ENCODE measurements around the gene OXSR1.
"Not testable (repeated sequence)": the region's sequence is repeated elsewhere in the genome, so short reads cannot be mapped to it uniquely, and the experiment has no call there.

Gene OXSR1

GRCh38 chr3:38167591-38167990 lies 2.3 kb downstream of the OXSR1 start:
- no peak for DNase-seq (ENCODE audit: low read depth)

GRCh38 chr3:38168151-38169026 lies 3.1 kb downstream of the OXSR1 start:
- DNase-seq (ENCODE audit: low read depth), result no peak

GRCh38 chr3:38169027-38169317 lies 3.6 kb downstream of the OXSR1 start:
- no peak for DNase-seq (ENCODE audit: low read depth)

- no peak for DNase-seq (ENCODE audit: low read depth)
These were observed 5.4 kb downstream of the OXSR1 start for GRCh38 chr3:38170722-38171121.

DNA sequence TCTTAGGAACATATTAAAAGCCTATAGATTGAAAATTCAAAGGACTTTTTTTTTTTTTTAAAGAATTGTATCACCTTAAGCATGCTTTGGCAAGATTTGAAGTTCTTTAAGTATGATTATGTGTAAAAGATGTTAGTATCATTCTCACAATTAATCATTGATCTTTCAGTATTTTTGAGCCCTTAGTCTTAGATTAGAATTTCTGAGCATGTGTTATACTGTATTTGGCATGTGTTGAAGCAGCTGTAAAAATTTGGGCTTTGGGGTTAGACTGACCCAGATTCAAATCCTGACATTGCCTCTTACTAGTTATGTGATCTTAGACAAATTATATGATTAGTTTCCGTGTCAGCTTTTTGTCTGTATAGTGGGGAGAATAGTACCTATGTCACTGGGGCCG lies 6.3 kb downstream of the OXSR1 start:
- DNase-seq (ENCODE audit: low read depth), result no peak

GRCh38 chr3:38173834-38174418 lies 8.6 kb downstream of the OXSR1 start:
- DNase-seq (ENCODE audit: low read depth), result no peak

DNA sequence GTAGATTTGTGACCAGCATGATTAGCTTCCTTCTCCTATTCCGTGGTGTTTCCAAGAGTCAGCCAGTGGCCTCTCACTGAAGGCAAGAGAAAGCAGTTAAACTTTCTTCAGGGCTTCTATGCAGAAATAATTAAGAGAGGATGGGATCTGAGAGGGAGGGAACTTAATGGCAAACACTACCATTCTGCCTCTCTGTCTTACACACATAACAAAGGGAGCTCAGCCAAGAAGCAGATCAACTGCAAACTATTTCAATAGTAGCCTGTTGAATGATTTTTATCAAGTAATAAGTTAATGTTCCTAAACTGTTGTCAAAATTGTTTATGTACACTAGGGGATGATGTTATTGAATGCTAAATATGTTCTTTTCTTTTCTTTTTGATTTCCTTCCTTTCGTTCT lies 11.8 kb downstream of the OXSR1 start:
- no peak for DNase-seq (ENCODE audit: low read depth)

DNA sequence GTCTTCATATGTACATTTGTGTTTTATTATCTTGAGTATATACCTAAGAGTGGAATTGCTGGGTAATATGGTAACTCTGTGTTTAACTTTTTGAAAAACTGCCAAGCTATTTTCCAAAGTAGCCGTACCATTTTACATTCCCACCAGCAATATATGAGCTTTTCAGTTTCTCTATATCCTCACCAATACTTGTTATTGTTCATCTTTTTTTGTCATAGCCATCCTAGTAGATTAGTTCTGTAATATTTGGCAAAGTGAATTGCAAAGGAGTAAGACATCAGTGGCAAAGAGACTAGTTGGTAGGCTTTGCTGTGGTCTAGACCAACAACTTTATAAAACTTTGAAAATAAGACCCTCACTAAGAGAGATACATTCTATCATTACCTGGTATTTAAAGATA lies 21.4 kb downstream of the OXSR1 start:
- no peak for DNase-seq (ENCODE audit: low read depth)

GRCh38 chr3:38190481-38190881 lies 25.1 kb downstream of the OXSR1 start:
- no peak for DNase-seq (ENCODE audit: low read depth)

DNA sequence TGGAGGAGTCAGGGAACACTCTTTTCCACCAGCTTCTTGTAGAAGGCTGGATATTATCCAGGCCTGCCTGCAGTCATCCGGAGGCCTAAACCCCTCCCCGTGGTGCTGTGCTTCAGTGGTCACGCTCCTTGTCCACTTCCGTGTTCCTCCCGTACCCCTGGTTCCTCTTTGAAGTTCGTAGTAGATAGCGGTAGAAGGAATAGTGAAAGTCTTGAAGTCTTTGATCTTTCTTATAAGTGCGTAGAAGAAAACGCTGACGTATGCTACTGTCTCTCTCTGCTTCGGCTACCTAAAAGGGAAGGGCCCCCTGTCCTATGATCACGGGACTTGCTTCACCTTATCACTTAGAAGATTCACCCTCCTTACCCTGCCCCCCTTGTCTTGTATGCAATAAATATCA lies 37.6 kb downstream of the OXSR1 start:
- not testable (repeated sequence) for DNase-seq (ENCODE audit: low read depth)

GRCh38 chr3:38203690-38204089 lies 38.4 kb downstream of the OXSR1 start:
- no peak for DNase-seq (ENCODE audit: low read depth)

GRCh38 chr3:38204599-38205471 lies 39.5 kb downstream of the OXSR1 start:
- DNase-seq (ENCODE audit: low read depth), result no peak

GRCh38 chr3:38205472-38205805 lies 40.1 kb downstream of the OXSR1 start:
- no peak for DNase-seq (ENCODE audit: low read depth)

DNA sequence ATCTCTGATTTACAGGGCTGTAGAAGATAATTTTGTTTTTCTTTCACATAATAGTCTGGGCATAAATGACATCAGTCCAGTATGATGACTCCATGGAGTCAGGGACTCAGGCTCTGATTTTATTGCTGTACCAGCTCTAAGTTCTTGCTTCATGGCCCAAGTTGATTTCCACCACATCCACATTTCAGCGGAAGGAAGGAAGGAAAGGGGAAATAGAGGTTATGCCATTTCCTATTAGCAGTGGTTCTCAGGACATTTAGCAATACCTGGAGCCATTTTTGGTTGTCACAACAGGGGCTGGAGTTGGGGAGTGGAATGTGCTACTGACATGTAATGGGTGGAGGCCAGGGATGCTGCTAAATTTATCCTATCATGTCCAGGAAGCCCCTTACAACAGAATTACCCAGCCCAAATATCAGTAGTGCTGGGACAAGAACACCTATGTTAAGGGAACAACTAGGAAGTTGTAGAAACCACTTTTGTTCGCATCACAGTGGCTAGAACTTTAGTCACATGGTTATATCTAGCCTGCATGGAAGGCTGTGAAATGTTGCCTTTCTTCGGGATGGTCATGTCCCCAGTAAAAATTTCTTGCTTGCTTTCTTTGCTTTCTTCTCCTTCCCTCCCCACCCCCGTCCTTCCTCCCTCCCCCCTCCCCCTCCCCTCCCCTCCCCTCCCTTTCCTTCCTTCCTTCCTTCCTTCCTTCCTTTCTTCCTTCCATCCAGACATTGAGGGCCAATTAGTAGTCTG lies 42.1 kb downstream of the OXSR1 start:
- DNase-seq (ENCODE audit: low read depth), result no peak

DNA sequence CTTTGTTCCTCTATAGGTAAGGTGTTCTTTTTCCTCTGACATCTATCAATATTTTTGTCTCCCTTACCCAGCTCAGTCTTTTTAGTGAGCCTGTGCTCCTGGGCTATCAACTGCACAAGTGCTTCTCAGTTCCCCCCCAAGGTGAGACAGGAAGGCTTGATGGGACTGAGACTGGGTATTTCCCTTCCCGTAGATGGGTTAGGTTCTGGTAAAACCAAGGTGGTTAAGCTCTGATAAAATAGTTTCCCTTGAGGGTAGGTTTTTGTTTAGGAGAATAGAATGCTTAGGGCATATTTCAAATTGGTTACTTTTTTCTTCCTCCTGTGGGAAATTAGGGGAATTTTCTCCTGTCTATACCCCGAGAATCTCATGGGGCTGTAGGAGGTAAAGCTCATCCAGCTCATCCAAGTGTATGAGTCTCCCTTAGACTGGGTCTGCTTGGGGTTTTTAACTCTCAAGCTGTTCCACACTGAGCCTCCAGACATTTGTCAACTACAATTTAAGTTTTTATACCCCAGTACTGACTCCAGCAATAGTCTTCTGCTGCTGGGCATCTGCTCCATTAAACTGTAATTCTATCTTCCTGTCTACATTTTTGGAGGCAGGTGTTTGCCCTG lies 44.9 kb downstream of the OXSR1 start:
- DNase-seq (ENCODE audit: low read depth), result no peak

GRCh38 chr3:38212141-38212540 lies 46.8 kb downstream of the OXSR1 start:
- DNase-seq (ENCODE audit: low read depth), result no peak

DNA sequence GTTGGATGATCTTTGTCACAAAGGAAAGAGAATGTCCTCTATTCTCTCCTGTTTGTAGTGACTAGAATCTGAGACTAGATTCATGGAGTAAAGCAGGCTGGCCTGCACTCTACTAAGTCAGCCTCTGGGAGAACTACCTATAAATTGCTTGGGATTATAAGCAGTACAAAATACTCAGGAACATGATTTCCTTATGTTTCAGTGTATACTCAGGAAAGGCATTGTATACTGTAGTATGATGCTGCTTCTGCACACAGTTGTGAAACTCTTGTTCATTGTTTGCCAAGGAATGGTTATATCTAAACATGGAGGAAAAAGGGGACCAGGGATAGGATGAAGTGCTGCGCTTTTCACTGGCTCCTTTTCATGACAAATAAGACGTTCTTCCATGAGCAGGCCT lies 49.2 kb downstream of the OXSR1 start:
- DNase-seq (ENCODE audit: low read depth), result no peak

DNA sequence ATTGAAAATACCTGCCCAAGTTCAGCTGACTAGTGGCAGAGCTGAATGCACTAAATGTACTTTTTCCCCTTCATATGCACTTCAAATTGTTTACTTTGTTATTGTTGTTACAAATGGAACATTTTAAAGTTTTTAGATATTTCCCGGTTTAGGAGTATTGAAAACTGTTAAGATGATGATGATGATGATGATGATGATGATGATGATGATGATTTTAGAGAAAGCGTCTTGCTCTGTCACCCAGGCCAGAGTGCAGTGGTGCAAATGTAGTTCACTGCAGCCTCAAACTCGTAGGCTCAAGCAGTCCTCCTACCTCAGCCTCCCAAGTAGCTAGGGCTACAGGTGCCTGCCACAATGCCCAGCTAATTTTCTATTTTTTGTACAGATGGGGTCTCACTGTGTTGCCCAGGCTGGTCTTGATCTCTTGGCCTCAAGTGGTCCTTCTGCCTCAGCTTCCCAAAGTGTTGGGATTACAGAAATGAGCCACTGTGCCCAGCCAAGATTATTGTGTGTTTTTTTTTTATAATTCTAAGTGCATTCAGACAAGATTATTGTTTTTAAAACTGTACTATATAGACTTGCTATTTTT lies 54.4 kb downstream of the OXSR1 start:
- DNase-seq (ENCODE audit: low read depth), result no peak

- no peak for DNase-seq (ENCODE audit: low read depth)
These were observed 55.7 kb downstream of the OXSR1 start for GRCh38 chr3:38221005-38221404.

GRCh38 chr3:38222032-38222634 lies 56.8 kb downstream of the OXSR1 start:
- DNase-seq (ENCODE audit: low read depth), result no peak

- no peak for DNase-seq (ENCODE audit: low read depth)
These were observed 59.0 kb downstream of the OXSR1 start for GRCh38 chr3:38224357-38224756.

Measured in activated T-cell treated with anti-CD3 and anti-CD28 coated beads for 24 hours (primary cell).